H1 (cell line): ENCODE measurements around the gene SLC35A3. TPM values are rescaled to one million over a fixed set of nuclear protein-coding genes. Genes with fewer than 3 reads are reported as not detected.

ENCODE experiments used
- CTCF ChIA-PET: fragments of 300-600 bp; sonication (Branson Sonifier 250); formaldehyde crosslinking; loops from one replicate; lab custom pipeline; 2021; ENCODE audit not compliant: partially characterized antibody; lab: Charles Lee
- POLR2A ChIA-PET: fragments of 300-600 bp; sonication (Branson Sonifier 250); formaldehyde crosslinking; loops from one replicate; lab custom pipeline; 2021; ENCODE audit warnings: inconsistent platforms; ENCODE audit not compliant: partially characterized antibody; lab: Charles Lee
- DNase-seq, 2 experiments: peaks; one replicate each; pipeline versions ENCODE4 v3.0.0 to v3.0.0-alpha.2; 2010 to 2022; ENCODE audit warnings: low spot score in 2 of 2, low read depth in 1 of 2, mixed read lengths in 1 of 2
- FAIRE-seq: peaks from 2 replicates; lab custom pipeline; 2011; peaks lifted over from hg19 to GRCh38; lab: Jason Lieb, UNC
- H2AFZ ChIP-seq: 2 replicates; pipeline ENCODE4 v1.8.1; 2012; ENCODE audit warnings: low read length, inconsistent platforms
- H2AK5ac ChIP-seq: 2 replicates; pipeline ENCODE4 v1.6.1; 2013; ENCODE audit warnings: low read depth, low read length
- H2BK120ac ChIP-seq: replicated peaks from 2 replicates; pipeline ENCODE3; 2013; ENCODE audit warnings: low read depth, low read length, inconsistent platforms
- H2BK12ac ChIP-seq: 2 replicates; pipeline ENCODE4 v1.6.1; 2013; ENCODE audit warnings: low read depth, low read length
- H2BK15ac ChIP-seq: 2 replicates; pipeline ENCODE4 v1.6.1; 2013; ENCODE audit warnings: low read length
- H2BK20ac ChIP-seq: 2 replicates; pipeline ENCODE4 v1.6.1; 2013; ENCODE audit warnings: low read length
- H2BK5ac ChIP-seq: 2 replicates; pipeline ENCODE4 v1.6.1; 2013; ENCODE audit warnings: low read depth, low read length
- H3K14ac ChIP-seq: 2 replicates; pipeline ENCODE4 v1.6.1; 2013; ENCODE audit warnings: inconsistent platforms; ENCODE audit not compliant: insufficient read length
- H3K18ac ChIP-seq: 2 replicates; pipeline ENCODE4 v1.6.1; 2013; ENCODE audit warnings: low read length; ENCODE audit errors: extremely low read depth
- H3K23ac ChIP-seq: 2 replicates; pipeline ENCODE4 v1.6.1; 2013; ENCODE audit warnings: inconsistent platforms; ENCODE audit not compliant: insufficient read length
- H3K23me2 ChIP-seq: 2 replicates; pipeline ENCODE4 v1.6.1; 2013; ENCODE audit warnings: low read depth, low read length
- H3K27ac ChIP-seq: 2 replicates; pipeline ENCODE4 v1.6.1; 2011; ENCODE audit warnings: low read depth, low read length, inconsistent platforms
- H3K27me3 ChIP-seq, 4 experiments: replicated peaks in 1 of 4; 1 replicate in 1 of 4; 2 replicates in 3 of 4; pipeline versions ENCODE4 v1.6.1 to v1.8.1; 2011 to 2013; ENCODE audit warnings: low read length in 3 of 4, mild to moderate bottlenecking in 3 of 4, inconsistent platforms in 2 of 4, mixed read lengths in 2 of 4, moderate library complexity in 1 of 4; ENCODE audit not compliant: control insufficient read depth in 3 of 4, insufficient read depth in 3 of 4; ENCODE audit errors: extremely low read depth in 1 of 4
- H3K36me3 ChIP-seq, 4 experiments: 2 replicates each; pipeline versions ENCODE4 v1.6.1 to v1.8.1; 2011 to 2013; ENCODE audit warnings: mild to moderate bottlenecking in 4 of 4, low read length in 3 of 4, moderate library complexity in 2 of 4, control low read depth in 1 of 4, inconsistent platforms in 1 of 4; ENCODE audit not compliant: insufficient read depth in 4 of 4, control insufficient read depth in 2 of 4
- H3K4ac ChIP-seq: replicated peaks from 2 replicates; pipeline ENCODE3; 2013; ENCODE audit warnings: low read length, low read depth, mixed read lengths, inconsistent platforms; ENCODE audit not compliant: insufficient read length
- H3K4me1 ChIP-seq, 4 experiments: replicated peaks in 1 of 4; 1 replicate in 1 of 4; 2 replicates in 3 of 4; pipeline versions ENCODE4 v1.6.1 to v1.8.1; 2011 to 2013; ENCODE audit warnings: low read length in 3 of 4, inconsistent platforms in 2 of 4, mixed read lengths in 1 of 4; ENCODE audit not compliant: insufficient read depth in 4 of 4, control insufficient read depth in 3 of 4
- H3K4me2 ChIP-seq, 2 experiments: 2 replicates each; pipeline versions ENCODE4 v1.6.1 to v1.8.1; 2011 to 2013; ENCODE audit warnings: low read depth in 2 of 2, low read length in 2 of 2, control low read depth in 1 of 2, inconsistent platforms in 1 of 2, mild to moderate bottlenecking in 1 of 2; ENCODE audit not compliant: insufficient read depth in 1 of 2
- H3K4me3 ChIP-seq, 4 experiments: fragments of 200-600, 300-600 bp in 1 of 4; sonication (generic), shearing (Covaris generic), sonication (Bioruptor Twin) in 1 of 4; 2 replicates each; pipeline versions ENCODE4 v1.5.1 to v1.8.1; 2011 to 2016; ENCODE audit warnings: low read length in 4 of 4, low read depth in 3 of 4, control low read depth in 2 of 4, inconsistent platforms in 2 of 4, mild to moderate bottlenecking in 2 of 4, mixed read lengths in 1 of 4, moderate library complexity in 1 of 4; ENCODE audit not compliant: insufficient read depth in 2 of 4; ENCODE audit errors: extremely low read depth in 1 of 4
- H3K56ac ChIP-seq: replicated peaks from 2 replicates; pipeline ENCODE3; 2013; ENCODE audit warnings: low read depth, mild to moderate bottlenecking, mixed read lengths, low read length, inconsistent platforms; ENCODE audit not compliant: insufficient read length
- H3K79me1 ChIP-seq: 2 replicates; pipeline ENCODE4 v1.6.1; 2013; ENCODE audit warnings: low read depth, low read length, control low read depth
- H3K79me2 ChIP-seq, 2 experiments: 2 replicates each; pipeline versions ENCODE4 v1.6.1 to v1.8.1; 2012 to 2013; ENCODE audit warnings: low read length in 2 of 2, mild to moderate bottlenecking in 2 of 2, inconsistent platforms in 1 of 2; ENCODE audit not compliant: insufficient read depth in 2 of 2, control insufficient read depth in 1 of 2
- H3K9ac ChIP-seq, 4 experiments: replicated peaks in 1 of 4; 1 replicate in 1 of 4; 2 replicates in 3 of 4; pipeline versions ENCODE4 v1.6.1 to v1.8.1; 2011 to 2013; ENCODE audit warnings: low read depth in 3 of 4, low read length in 3 of 4, control low read depth in 2 of 4, mild to moderate bottlenecking in 2 of 4, moderate library complexity in 2 of 4, inconsistent platforms in 1 of 4; ENCODE audit errors: extremely low read depth in 1 of 4
- H3K9me3 ChIP-seq, 2 experiments: 2 replicates each; pipeline versions ENCODE4 v1.6.1 to v1.8.1; 2012 to 2013; ENCODE audit warnings: mild to moderate bottlenecking in 2 of 2, moderate library complexity in 2 of 2, control low read depth in 1 of 2, inconsistent platforms in 1 of 2, low read depth in 1 of 2, low read length in 1 of 2, mixed read lengths in 1 of 2; ENCODE audit not compliant: insufficient read depth in 2 of 2
- H4K20me1 ChIP-seq, 2 experiments: replicated peaks in 1 of 2; 2 replicates each; pipeline versions ENCODE3 to v1.8.1; 2011 to 2013; ENCODE audit warnings: inconsistent platforms in 2 of 2, low read length in 2 of 2, mild to moderate bottlenecking in 1 of 2; ENCODE audit not compliant: insufficient read depth in 2 of 2, control insufficient read depth in 1 of 2
- H4K5ac ChIP-seq: 2 replicates; pipeline ENCODE4 v1.6.1; 2013; ENCODE audit warnings: low read length, low read depth, mixed read lengths, inconsistent platforms; ENCODE audit not compliant: insufficient read length
- H4K8ac ChIP-seq: 2 replicates; pipeline ENCODE4 v1.8.0; 2013; ENCODE audit warnings: mild to moderate bottlenecking, moderate library complexity, low read length, inconsistent platforms; ENCODE audit not compliant: insufficient read depth; ENCODE audit errors: extremely low read depth
- H4K91ac ChIP-seq: replicated peaks from 2 replicates; pipeline ENCODE3; 2013; ENCODE audit warnings: low read length, mixed read lengths, inconsistent platforms; ENCODE audit not compliant: insufficient read length
- ASH2L ChIP-seq: fragments of 200-600, 300-600 bp; sonication (generic); IDR thresholded peaks from one replicate; pipeline ENCODE4 v1.7.1; 2017; ENCODE audit warnings: low read length
- BACH1 ChIP-seq: IDR thresholded peaks from 2 replicates; pipeline ENCODE4 v1.6.1; 2012; ENCODE audit warnings: low read length, improper control_type of control experiment
- BCL11A ChIP-seq, 2 experiments: IDR thresholded peaks; one replicate each; pipeline ENCODE4 v1.6.1; 2011; ENCODE audit warnings: low read depth in 2 of 2, low read length in 2 of 2, mild to moderate bottlenecking in 2 of 2
- EGR1 ChIP-seq: IDR thresholded peaks from 2 replicates; pipeline ENCODE4 v1.6.1; 2011; ENCODE audit warnings: low read depth, low read length, borderline replicate concordance
- EZH2 ChIP-seq: fragments of 200-600 bp; sonication (generic); IDR thresholded peaks from 2 replicates; pipeline ENCODE4 v1.7.1; 2012; ENCODE audit warnings: low read depth, mild to moderate bottlenecking, moderate library complexity, low read length, inconsistent platforms; ENCODE audit not compliant: severe bottlenecking
- GABPA ChIP-seq: IDR thresholded peaks from 2 replicates; pipeline ENCODE4 v1.6.1; 2011; ENCODE audit warnings: mild to moderate bottlenecking, low read length, moderate library complexity, borderline replicate concordance; ENCODE audit not compliant: insufficient read depth
- RFX5 ChIP-seq: IDR thresholded peaks from 2 replicates; pipeline ENCODE4 v1.6.1; 2011; ENCODE audit warnings: low read depth, low read length, improper control_type of control experiment, borderline replicate concordance
- RXRA ChIP-seq: IDR thresholded peaks from 2 replicates; pipeline ENCODE4 v1.6.1; 2011; ENCODE audit warnings: low read depth, mild to moderate bottlenecking, low read length, moderate library complexity; ENCODE audit not compliant: insufficient read depth
- SP1 ChIP-seq: IDR thresholded peaks from 2 replicates; pipeline ENCODE4 v1.6.1; 2011; ENCODE audit warnings: low read depth, low read length
- SP4 ChIP-seq: IDR thresholded peaks from 2 replicates; pipeline ENCODE4 v1.6.1; 2012; ENCODE audit warnings: low read length, inconsistent platforms
- TAF7 ChIP-seq: optimal IDR thresholded peaks from 2 replicates; pipeline ENCODE3; 2011; ENCODE audit warnings: low read depth, mild to moderate bottlenecking, inconsistent platforms, low read length, moderate library complexity, borderline replicate concordance
- WGBS, 2 experiments: shearing (Covaris generic) in 1 of 2; methylation state at CpG; one replicate each; pipeline versions ENCODE4 v1.1.6 to v1.1.7; 2013 to 2015; ENCODE audit warnings: low lambda C conversion rate in 2 of 2, mixed read lengths in 2 of 2, inconsistent platforms in 1 of 2, low coverage in 1 of 2, missing lambda C conversion rate in 1 of 2; ENCODE audit not compliant: insufficient replicate concordance in 2 of 2, insufficient coverage in 1 of 2, insufficient read length in 1 of 2; ENCODE audit errors: extremely low coverage in 1 of 2, missing lambda C conversion rate in 1 of 2; 5-methylcytosine and 5-hydroxymethylcytosine counted together
- polyA plus RNA-seq, 7 experiments: library from polyadenylated mRNA; depleted of rRNA in 3 of 7; stranded (reverse) in 5 of 7; unstranded in 2 of 7; fragments of >200 nt in 5 of 7; fragments of 200-250 nt in 2 of 7; gene quantifications; 1 replicate in 5 of 7; 2 replicates in 1 of 7; 4 replicates in 1 of 7; pipeline versions ENCODE4 v1.2.1 to v1.2.3, GENCODE V29; 2011 to 2013; ENCODE audit warnings: missing spikeins in 2 of 7, mixed read lengths in 2 of 7
- total RNA-seq: library from RNA; stranded (reverse); fragmentation: NEBNext Ultra II Directional; extraction: Animal tissue kit (Norgen Biotek cat#: 25700); gene quantifications from 2 replicates; pipeline ENCODE4 v1.2.1, GENCODE V29; 2021
- TF ChIP-seq, protein P1 (sequence below): IDR thresholded peaks from 2 replicates; pipeline ENCODE4 v1.6.1; 2012; ENCODE audit warnings: low read length, inconsistent platforms

SLC35A3 gene
- total and polyA plus RNA-seq, 2 of the 8 experiments (the other 6 are each of a cell fraction or from before 2014, with no cell fraction given), result 3.0 to 13.8 TPM

DNA sequence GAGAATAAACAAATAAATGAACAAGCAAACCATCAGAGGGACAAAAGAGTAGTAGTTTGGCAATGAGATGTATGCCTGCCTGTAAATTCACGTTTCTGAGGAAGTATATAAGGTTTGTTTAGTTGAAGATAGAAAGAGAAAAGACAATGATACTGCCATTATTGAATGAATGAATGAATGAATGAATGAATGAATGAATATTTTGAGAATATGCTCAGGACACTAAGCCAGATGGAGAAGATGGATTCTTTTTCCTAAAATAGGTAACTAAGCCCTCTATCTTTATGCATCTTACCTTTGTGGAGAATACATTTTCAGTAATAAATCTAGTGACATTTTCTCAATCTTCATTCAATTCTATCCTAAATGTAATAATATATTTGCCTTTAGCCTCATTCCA is 49.4 kb downstream of the SLC35A3 start:
- no peak for FAIRE-seq
- no peak overlapping the region for H3K23ac ChIP-seq
- WGBS, 2 experiments, result 86% methylated on average over 1 of the region's 1 CpG; no CpG with 5 or more reads in 1 of the 2 experiments
- no peak overlapping the region for H3K27ac ChIP-seq
- H3K79me2 ChIP-seq, result no peaks in the 10 kb centered on the region
- ChIA-PET POLR2A (no interaction called here), CTCF (interaction anchor here (0.6 kb wide), 1 partner anchor 548 kb away, joined by 3 read pairs; no protein-coding TSS in a partner anchor)
- no peak overlapping the region for H3K4me2 ChIP-seq
- H3K79me1 ChIP-seq, result no peaks in the 10 kb centered on the region
- no peak overlapping the region for H3K9ac ChIP-seq
- DNase-seq, result no peak
- no peaks in the 10 kb centered on the region for H3K4me1 ChIP-seq
- no peak overlapping the region for H3K4ac ChIP-seq
- H3K14ac ChIP-seq, result no peak overlapping the region
- no peak overlapping the region for H2AK5ac ChIP-seq
- no peaks in the 10 kb centered on the region for H3K23me2 ChIP-seq
- no peak overlapping the region for H4K91ac ChIP-seq
- H4K20me1 ChIP-seq, result no peaks in the 10 kb centered on the region
- no peak overlapping the region for H2AFZ ChIP-seq
- no peaks in the 10 kb centered on the region for H3K9me3 ChIP-seq
- no peak overlapping the region for H2BK12ac ChIP-seq
- no peak overlapping the region for H4K5ac ChIP-seq
- H3K18ac ChIP-seq, result no peak overlapping the region
- H4K8ac ChIP-seq, result no peak overlapping the region
- H3K27me3 ChIP-seq, result no peaks in the 10 kb centered on the region
- H2BK5ac ChIP-seq, result no peak overlapping the region
- H3K4me3 ChIP-seq, result no peak overlapping the region
- H3K56ac ChIP-seq, result no peak overlapping the region
- H2BK15ac ChIP-seq, result no peak overlapping the region
- no peak overlapping the region for H2BK120ac ChIP-seq
- H3K36me3 ChIP-seq, result no peaks in the 10 kb centered on the region
- no peak overlapping the region for H2BK20ac ChIP-seq
- TF ChIP-seq BACH1, result no peak
- TF ChIP-seq BCL11A (IDR thresholded peaks at IDR 0.05; ENCODE audit: low read depth in 2 of 2, low read length in 2 of 2), result no peak
- no peak for TF ChIP-seq TAF7
- no peak for TF ChIP-seq SP1
- no peak for TF ChIP-seq EGR1
- TF ChIP-seq, protein P1, sequence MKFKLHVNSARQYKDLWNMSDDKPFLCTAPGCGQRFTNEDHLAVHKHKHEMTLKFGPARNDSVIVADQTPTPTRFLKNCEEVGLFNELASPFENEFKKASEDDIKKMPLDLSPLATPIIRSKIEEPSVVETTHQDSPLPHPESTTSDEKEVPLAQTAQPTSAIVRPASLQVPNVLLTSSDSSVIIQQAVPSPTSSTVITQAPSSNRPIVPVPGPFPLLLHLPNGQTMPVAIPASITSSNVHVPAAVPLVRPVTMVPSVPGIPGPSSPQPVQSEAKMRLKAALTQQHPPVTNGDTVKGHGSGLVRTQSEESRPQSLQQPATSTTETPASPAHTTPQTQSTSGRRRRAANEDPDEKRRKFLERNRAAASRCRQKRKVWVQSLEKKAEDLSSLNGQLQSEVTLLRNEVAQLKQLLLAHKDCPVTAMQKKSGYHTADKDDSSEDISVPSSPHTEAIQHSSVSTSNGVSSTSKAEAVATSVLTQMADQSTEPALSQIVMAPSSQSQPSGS, result no peak
- no peak for TF ChIP-seq GABPA
- TF ChIP-seq ASH2L, result no peak
- no peak for TF ChIP-seq SP4
- TF ChIP-seq RFX5, result no peak
- TF ChIP-seq EZH2, result no peak
- TF ChIP-seq RXRA, result no peak
